Measurements from ENCODE around the gene EFTUD2.

DNA sequence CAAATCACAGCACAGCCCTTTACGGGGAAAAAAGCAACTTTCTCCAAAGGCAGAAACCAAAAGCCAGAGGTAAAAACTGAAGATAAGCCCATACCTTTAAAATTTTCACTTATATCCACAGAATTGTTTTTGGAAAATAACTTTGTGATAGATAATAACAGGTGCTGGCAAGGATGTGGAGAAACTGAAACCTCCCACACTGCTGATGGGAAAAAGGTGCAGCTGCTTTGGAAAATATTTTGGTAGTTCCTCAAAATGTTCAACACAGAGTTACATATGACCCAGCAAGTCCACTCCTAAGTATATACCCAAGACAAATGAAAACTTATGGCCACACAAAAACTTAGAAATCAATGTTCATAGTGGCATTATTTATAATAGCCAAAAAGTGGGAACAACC, 12.2 kb downstream of the EFTUD2 start:
- TF ChIP-seq, protein P1, sequence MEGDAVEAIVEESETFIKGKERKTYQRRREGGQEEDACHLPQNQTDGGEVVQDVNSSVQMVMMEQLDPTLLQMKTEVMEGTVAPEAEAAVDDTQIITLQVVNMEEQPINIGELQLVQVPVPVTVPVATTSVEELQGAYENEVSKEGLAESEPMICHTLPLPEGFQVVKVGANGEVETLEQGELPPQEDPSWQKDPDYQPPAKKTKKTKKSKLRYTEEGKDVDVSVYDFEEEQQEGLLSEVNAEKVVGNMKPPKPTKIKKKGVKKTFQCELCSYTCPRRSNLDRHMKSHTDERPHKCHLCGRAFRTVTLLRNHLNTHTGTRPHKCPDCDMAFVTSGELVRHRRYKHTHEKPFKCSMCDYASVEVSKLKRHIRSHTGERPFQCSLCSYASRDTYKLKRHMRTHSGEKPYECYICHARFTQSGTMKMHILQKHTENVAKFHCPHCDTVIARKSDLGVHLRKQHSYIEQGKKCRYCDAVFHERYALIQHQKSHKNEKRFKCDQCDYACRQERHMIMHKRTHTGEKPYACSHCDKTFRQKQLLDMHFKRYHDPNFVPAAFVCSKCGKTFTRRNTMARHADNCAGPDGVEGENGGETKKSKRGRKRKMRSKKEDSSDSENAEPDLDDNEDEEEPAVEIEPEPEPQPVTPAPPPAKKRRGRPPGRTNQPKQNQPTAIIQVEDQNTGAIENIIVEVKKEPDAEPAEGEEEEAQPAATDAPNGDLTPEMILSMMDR (IDR thresholded peaks at IDR 0.05), result no peak
- no peak for TF ChIP-seq POLR2A (IDR thresholded peaks at IDR 0.05)
